K562 (cell line): ENCODE measurements around the gene TMEM147. TPM values are rescaled to one million over a fixed set of nuclear protein-coding genes. Genes with fewer than 3 reads are reported as not detected.

Source experiments
- ATAC-seq: fragments of 200-7000 bp; cut with Tn5 transposase; 3 replicates; pipeline ENCODE4 v1.9.1; 2020; ENCODE audit warnings: moderate library complexity
- BruUV-seq: library from RNA; stranded (reverse); fragments of 400-500 nt; replicated peaks from 2 replicates; lab custom pipeline; 2021; lab: Mats Ljungman, UMichigan
- CTCF ChIA-PET: fragments of 300-600 bp; formaldehyde crosslinking; extraction: SDS; loops from one replicate; lab custom pipeline; 2021; ENCODE audit warnings: low intra/inter-chr PET ratio; lab: Yijun Ruan, JAX
- POLR2A ChIA-PET: fragments of 300-600, 350-650 bp; sonication (Branson Sonifier 250); formaldehyde crosslinking; extraction: SDS; loops from one replicate; lab custom pipeline; 2021; ENCODE audit warnings: antibody characterized with exemption, inconsistent platforms; lab: Yijun Ruan, JAX
- DNase-seq, 4 experiments: peaks; one replicate each; pipeline versions ENCODE4 v3.0.0 to v3.0.0-alpha.2; 2011 to 2018; ENCODE audit warnings: low spot score in 3 of 4, mixed read lengths in 3 of 4; ENCODE audit errors: extremely low read depth in 1 of 4
- FAIRE-seq: peaks from 2 replicates; lab custom pipeline; 2011; peaks lifted over from hg19 to GRCh38; lab: Jason Lieb, UNC
- H2AFZ ChIP-seq: 2 replicates; pipeline ENCODE4 v1.6.0; 2011; ENCODE audit warnings: low read depth, low read length, control low read depth, inconsistent platforms
- H3K27ac ChIP-seq: fragments of 200-600 bp; 3 replicates; pipeline ENCODE4 v1.8.0; 2011; ENCODE audit warnings: low read depth, mild to moderate bottlenecking, control low read depth, inconsistent platforms, low read length, moderate library complexity, mixed read lengths; ENCODE audit errors: extremely low read depth
- H3K27me3 ChIP-seq, 2 experiments: fragments of 300-600 bp in 1 of 2; 2 replicates in 1 of 2; 3 replicates in 1 of 2; pipeline versions ENCODE4 v1.6.0 to v1.8.0; 2011; ENCODE audit warnings: inconsistent platforms in 2 of 2, low read length in 2 of 2, mild to moderate bottlenecking in 1 of 2, mixed read lengths in 1 of 2, moderate library complexity in 1 of 2; ENCODE audit not compliant: control insufficient read depth in 2 of 2, insufficient read depth in 2 of 2
- H3K36me3 ChIP-seq: fragments of 300-600 bp; 3 replicates; pipeline ENCODE4 v1.8.0; 2011; ENCODE audit warnings: mild to moderate bottlenecking, low read length, inconsistent platforms; ENCODE audit not compliant: control insufficient read depth, insufficient read depth
- H3K4me1 ChIP-seq, 2 experiments: fragments of 200-600 bp in 1 of 2; replicated peaks in 1 of 2; 2 replicates in 1 of 2; 3 replicates in 1 of 2; pipeline versions ENCODE4 v1.5.1 to v1.8.0; 2011; ENCODE audit warnings: inconsistent platforms in 2 of 2, low read length in 2 of 2, mild to moderate bottlenecking in 1 of 2, mixed read lengths in 1 of 2, moderate library complexity in 1 of 2; ENCODE audit not compliant: control insufficient read depth in 2 of 2, insufficient read depth in 2 of 2
- H3K4me2 ChIP-seq: 2 replicates; pipeline ENCODE4 v1.6.1; 2011; ENCODE audit warnings: low read length, control low read depth, inconsistent platforms, mixed read lengths; ENCODE audit not compliant: insufficient read depth
- H3K4me3 ChIP-seq: fragments of 200-600 bp; sonication (generic), shearing (Covaris generic); 2 replicates; pipeline ENCODE4 v1.5.1; 2016; ENCODE audit warnings: control low read depth, inconsistent platforms
- H3K79me2 ChIP-seq: fragments of 200-600 bp; 3 replicates; pipeline ENCODE4 v1.8.0; 2011; ENCODE audit warnings: low read length, inconsistent platforms; ENCODE audit not compliant: control insufficient read depth, insufficient read depth
- H3K9ac ChIP-seq, 2 experiments: 2 replicates each; pipeline versions ENCODE4 v1.6.0 to v1.6.1; 2011; ENCODE audit warnings: low read depth in 2 of 2, low read length in 2 of 2, control low read depth in 1 of 2, inconsistent platforms in 1 of 2, mild to moderate bottlenecking in 1 of 2, mixed read lengths in 1 of 2; ENCODE audit not compliant: insufficient read depth in 1 of 2
- H3K9me1 ChIP-seq: one replicate; pipeline ENCODE4 v1.6.0; 2011; ENCODE audit warnings: inconsistent platforms, mild to moderate bottlenecking, low read length, moderate library complexity; ENCODE audit not compliant: control insufficient read depth, insufficient read depth
- H3K9me3 ChIP-seq: replicated peaks from 2 replicates; pipeline ENCODE4 v1.5.1; 2011; ENCODE audit warnings: low read depth, low read length, inconsistent platforms; ENCODE audit not compliant: control insufficient read depth, insufficient read depth
- H4K20me1 ChIP-seq: replicated peaks from 2 replicates; pipeline ENCODE4 v1.6.1; 2011; ENCODE audit warnings: low read length, inconsistent platforms, mixed read lengths; ENCODE audit not compliant: control insufficient read depth, insufficient read depth
- POLR2H ChIP-seq: IDR thresholded peaks from 2 replicates; pipeline ENCODE4 v1.6.1; 2016; ENCODE audit warnings: missing genetic modification characterization, low read depth, mild to moderate bottlenecking, control low read depth, missing compliant biosample characterization, moderate library complexity
- WGBS: fragments of 100-300 bp; shearing (Covaris generic); methylation state at CpG from one replicate; pipeline ENCODE4 v1.1.6; 2016; ENCODE audit warnings: low coverage, mixed read lengths; ENCODE audit not compliant: insufficient coverage; ENCODE audit errors: missing lambda C conversion rate; 5-methylcytosine and 5-hydroxymethylcytosine counted together
- in situ Hi-C: fragments of 300-500 bp; cut with MboI; formaldehyde crosslinking; loops from 4 replicates; pipeline ENCODE4 v1.15.0; 2018; ENCODE audit warnings: inconsistent platforms, mixed read lengths
- intact Hi-C: fragments of 100-400 bp; cut with micrococcal nuclease; formaldehyde crosslinking; loops from 2 replicates; pipeline ENCODE4 v1.14.2; 2022
- polyA plus RNA-seq, 8 experiments: library from polyadenylated mRNA; depleted of rRNA in 4 of 8; stranded (reverse) in 5 of 8; unstranded in 3 of 8; fragments of >200 nt; fragmentation: Nextera tagmentation in 2 of 8; fragmentation: Illumina TruSeq in 1 of 8; extraction: Ambion mirVana in 2 of 8; extraction: Trizol in 1 of 8; gene quantifications; 2 replicates each; pipeline versions ENCODE4 v1.2.1 to v1.2.3, GENCODE V29; 2011 to 2014; ENCODE audit warnings: inconsistent platforms in 1 of 8, missing spikeins in 1 of 8
- total RNA-seq, 7 experiments: library from RNA; depleted of rRNA in 6 of 7; stranded (reverse); fragments of >200 nt in 6 of 7; fragmentation: Illumina TruSeq in 2 of 7; extraction: Trizol in 2 of 7; gene quantifications; 2 replicates each; pipeline versions ENCODE4 v1.2.1 to v1.2.3, GENCODE V29; 2011 to 2021; ENCODE audit warnings: low replicate concordance in 1 of 7
- TF ChIP-seq, protein P1 (sequence below), 2 experiments: fragments of 200-800 bp in 1 of 2; sonication (Bioruptor generic) in 1 of 2; sonication (generic) in 1 of 2; formaldehyde crosslinking in 1 of 2; IDR thresholded peaks in 1 of 2; conservative IDR thresholded peaks in 1 of 2; 2 replicates each; pipeline versions ENCODE4 v1.5.0 to v1.6.1; 2016 to 2020; ENCODE audit warnings: missing compliant biosample characterization in 1 of 2, missing genetic modification characterization in 1 of 2, missing genetic modification reagents in 1 of 2
- TF ChIP-seq, protein P2 (sequence below), 2 experiments: fragments of 450-650 bp; formaldehyde crosslinking in 1 of 2; IDR thresholded peaks; 2 replicates each; pipeline versions ENCODE4 v1.4.0 to v1.6.1; 2014 to 2020; ENCODE audit warnings: mild to moderate bottlenecking in 2 of 2, borderline replicate concordance in 1 of 2, low read depth in 1 of 2

Gene TMEM147
- total and polyA plus RNA-seq, 9 of the 15 experiments (the other 6 are each of a cell fraction or from before 2014, with no cell fraction given), result 73.8 to 194 (median 142) TPM

GRCh38 chr19:35559281-35559659 is 13.8 kb downstream of the TMEM147 start:
- BruUV-seq, result no TSS peak
- 4% methylated on average over 11 of the region's 11 CpGs for WGBS
- Histone ChIP-seq H3K9me1 (peaks cover 3% of the 10 kb centered on the region), H4K20me1 (peaks cover 7% of the 10 kb centered on the region; the same call in 1 of the 2 replicates), H3K27ac (no peak overlapping the region), H3K9me3 (no peaks in the 10 kb centered on the region), H2AFZ (no peak overlapping the region), H3K4me3 (no peak overlapping the region), H3K27me3 (peaks cover 28 to 51% of the 10 kb centered on the region in 2 experiments; a peak in 4 of 5 replicates), H3K4me2 (no peak overlapping the region), H3K9ac (0 out of 4 replicates have a peak overlapping the region, but pooled peaks of 1 of the 2 experiments have one; percentile 13), H3K4me1 (peaks cover 4 to 40% of the 10 kb centered on the region in 2 experiments; a peak in 3 of 5 replicates), H3K79me2 (no peaks in the 10 kb centered on the region), H3K36me3 (no peaks in the 10 kb centered on the region)
- DNase-seq (no peak), FAIRE-seq (no peak), ATAC-seq (no peak)
- in situ Hi-C loops (no loop called here), intact Hi-C loops (loop anchor here (5.0 kb wide), 3 partner anchors 33 to 373 kb away; partner anchors contain the start of gene ETV2)
- ChIA-PET CTCF (no interaction called here), POLR2A (interaction anchor here (1.0 kb wide), 1 partner anchor 9 kb away, joined by 3 read pairs; no protein-coding TSS in a partner anchor)
- TF ChIP-seq, protein P1, sequence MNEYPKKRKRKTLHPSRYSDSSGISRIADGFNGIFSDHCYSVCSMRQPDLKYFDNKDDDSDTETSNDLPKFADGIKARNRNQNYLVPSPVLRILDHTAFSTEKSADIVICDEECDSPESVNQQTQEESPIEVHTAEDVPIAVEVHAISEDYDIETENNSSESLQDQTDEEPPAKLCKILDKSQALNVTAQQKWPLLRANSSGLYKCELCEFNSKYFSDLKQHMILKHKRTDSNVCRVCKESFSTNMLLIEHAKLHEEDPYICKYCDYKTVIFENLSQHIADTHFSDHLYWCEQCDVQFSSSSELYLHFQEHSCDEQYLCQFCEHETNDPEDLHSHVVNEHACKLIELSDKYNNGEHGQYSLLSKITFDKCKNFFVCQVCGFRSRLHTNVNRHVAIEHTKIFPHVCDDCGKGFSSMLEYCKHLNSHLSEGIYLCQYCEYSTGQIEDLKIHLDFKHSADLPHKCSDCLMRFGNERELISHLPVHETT (CRISPR knock-in tag; conservative IDR thresholded peaks at IDR 0.05 in 1 of 2, IDR thresholded peaks at IDR 0.05 in 1 of 2), result no peak
- TF ChIP-seq POLR2H (tag), result no peak
- TF ChIP-seq, protein P2, sequence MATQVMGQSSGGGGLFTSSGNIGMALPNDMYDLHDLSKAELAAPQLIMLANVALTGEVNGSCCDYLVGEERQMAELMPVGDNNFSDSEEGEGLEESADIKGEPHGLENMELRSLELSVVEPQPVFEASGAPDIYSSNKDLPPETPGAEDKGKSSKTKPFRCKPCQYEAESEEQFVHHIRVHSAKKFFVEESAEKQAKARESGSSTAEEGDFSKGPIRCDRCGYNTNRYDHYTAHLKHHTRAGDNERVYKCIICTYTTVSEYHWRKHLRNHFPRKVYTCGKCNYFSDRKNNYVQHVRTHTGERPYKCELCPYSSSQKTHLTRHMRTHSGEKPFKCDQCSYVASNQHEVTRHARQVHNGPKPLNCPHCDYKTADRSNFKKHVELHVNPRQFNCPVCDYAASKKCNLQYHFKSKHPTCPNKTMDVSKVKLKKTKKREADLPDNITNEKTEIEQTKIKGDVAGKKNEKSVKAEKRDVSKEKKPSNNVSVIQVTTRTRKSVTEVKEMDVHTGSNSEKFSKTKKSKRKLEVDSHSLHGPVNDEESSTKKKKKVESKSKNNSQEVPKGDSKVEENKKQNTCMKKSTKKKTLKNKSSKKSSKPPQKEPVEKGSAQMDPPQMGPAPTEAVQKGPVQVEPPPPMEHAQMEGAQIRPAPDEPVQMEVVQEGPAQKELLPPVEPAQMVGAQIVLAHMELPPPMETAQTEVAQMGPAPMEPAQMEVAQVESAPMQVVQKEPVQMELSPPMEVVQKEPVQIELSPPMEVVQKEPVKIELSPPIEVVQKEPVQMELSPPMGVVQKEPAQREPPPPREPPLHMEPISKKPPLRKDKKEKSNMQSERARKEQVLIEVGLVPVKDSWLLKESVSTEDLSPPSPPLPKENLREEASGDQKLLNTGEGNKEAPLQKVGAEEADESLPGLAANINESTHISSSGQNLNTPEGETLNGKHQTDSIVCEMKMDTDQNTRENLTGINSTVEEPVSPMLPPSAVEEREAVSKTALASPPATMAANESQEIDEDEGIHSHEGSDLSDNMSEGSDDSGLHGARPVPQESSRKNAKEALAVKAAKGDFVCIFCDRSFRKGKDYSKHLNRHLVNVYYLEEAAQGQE (IDR thresholded peaks at IDR 0.05; ENCODE audit: borderline replicate concordance), result peak; percentile 60
- TF ChIP-seq, protein P2 (CRISPR knock-in tag; IDR thresholded peaks at IDR 0.05; ENCODE audit: low read depth), result no peak
